ENCODE results near the gene RBM20.
"Not testable (repeated sequence)": the region's sequence is repeated elsewhere in the genome, so short reads cannot be mapped to it uniquely, and the experiment has no call there.

DNA sequence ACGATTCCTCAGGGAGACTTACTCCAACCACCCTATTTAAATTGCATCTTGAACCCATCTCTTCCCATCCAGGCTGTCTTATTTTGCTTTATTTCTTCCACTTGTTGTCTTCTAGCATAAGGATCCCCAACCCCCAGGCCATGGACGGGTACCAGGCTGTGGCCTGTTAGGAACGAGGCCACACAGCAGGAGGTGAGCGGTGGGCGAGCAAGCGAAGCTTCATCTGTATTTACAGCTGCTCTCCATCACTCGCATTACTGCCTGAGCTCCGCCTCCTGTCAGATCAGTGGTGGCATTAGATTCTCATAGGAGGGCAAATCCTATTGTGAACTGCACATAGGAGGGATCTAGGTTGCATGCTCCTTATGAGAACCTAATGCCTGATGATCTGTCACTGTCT is 16.2 kb downstream of the RBM20 start:
- TF ChIP-seq, protein P1, sequence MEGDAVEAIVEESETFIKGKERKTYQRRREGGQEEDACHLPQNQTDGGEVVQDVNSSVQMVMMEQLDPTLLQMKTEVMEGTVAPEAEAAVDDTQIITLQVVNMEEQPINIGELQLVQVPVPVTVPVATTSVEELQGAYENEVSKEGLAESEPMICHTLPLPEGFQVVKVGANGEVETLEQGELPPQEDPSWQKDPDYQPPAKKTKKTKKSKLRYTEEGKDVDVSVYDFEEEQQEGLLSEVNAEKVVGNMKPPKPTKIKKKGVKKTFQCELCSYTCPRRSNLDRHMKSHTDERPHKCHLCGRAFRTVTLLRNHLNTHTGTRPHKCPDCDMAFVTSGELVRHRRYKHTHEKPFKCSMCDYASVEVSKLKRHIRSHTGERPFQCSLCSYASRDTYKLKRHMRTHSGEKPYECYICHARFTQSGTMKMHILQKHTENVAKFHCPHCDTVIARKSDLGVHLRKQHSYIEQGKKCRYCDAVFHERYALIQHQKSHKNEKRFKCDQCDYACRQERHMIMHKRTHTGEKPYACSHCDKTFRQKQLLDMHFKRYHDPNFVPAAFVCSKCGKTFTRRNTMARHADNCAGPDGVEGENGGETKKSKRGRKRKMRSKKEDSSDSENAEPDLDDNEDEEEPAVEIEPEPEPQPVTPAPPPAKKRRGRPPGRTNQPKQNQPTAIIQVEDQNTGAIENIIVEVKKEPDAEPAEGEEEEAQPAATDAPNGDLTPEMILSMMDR (IDR thresholded peaks at IDR 0.05) = not testable (repeated sequence)
- TF ChIP-seq POLR2A (IDR thresholded peaks at IDR 0.05) = not testable (repeated sequence)

Data from adrenal gland (tissue), 5 donors.